ENCODE measurements around the gene ACADS. TPM values are rescaled to one million over a fixed set of nuclear protein-coding genes. Genes with fewer than 3 reads are reported as not detected.

The ACADS gene
- polyA plus RNA-seq, 1 donor (not counting 4 experiments of a cell fraction or from before 2014, with no cell fraction given): 2.2 TPM

DNA sequence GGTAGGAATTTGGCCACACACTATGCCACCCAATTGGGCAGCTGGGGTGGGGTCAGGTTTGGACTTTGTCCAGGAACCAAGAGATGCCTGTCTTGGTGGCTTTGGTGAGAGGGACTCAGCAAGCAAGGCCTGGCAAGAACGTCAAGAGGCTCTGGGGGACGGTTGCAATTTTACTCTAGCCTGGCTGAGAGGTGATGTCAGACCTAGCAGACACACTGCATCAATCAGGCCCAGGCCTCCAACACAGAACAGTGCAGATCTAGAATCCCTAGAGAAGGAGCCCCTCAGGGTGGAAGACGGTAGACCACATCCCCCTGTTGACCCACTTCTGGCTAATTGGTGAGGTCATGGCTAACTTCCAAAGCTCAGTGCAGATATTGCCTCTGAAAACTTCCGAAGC lies 17.0 kb upstream of the ACADS start:
- Histone ChIP-seq H2AFZ (ENCODE audit: control insufficient read depth, low read length) (no peak overlapping the region), H3K9me1 (ENCODE audit: control insufficient read depth, extremely low read depth, insufficient read depth, low read length) (no peaks in the 10 kb centered on the region), H3K79me2 (ENCODE audit: control insufficient read depth, insufficient read depth, low read length) (peaks cover 15% of the 10 kb centered on the region), H3K9me3 (ENCODE audit: control insufficient read depth, low read depth, low read length) (no peaks in the 10 kb centered on the region), H3K4me1 (ENCODE audit: control insufficient read depth, extremely low read depth, insufficient read depth, low read length) (peaks cover 13% of the 10 kb centered on the region), H3K36me3 (ENCODE audit: control insufficient read depth in 2 of 2, extremely low read depth in 1 of 2, insufficient read depth in 2 of 2, low read length in 2 of 2) (peaks cover 3 to 7% of the 10 kb centered on the region in 2 experiments), H3K27ac (ENCODE audit: control insufficient read depth, insufficient read depth, low read length) (no peak overlapping the region), H3K4me3 (ENCODE audit: control insufficient read depth in 2 of 3, extremely low read depth in 1 of 3, insufficient read depth in 2 of 3, low read depth in 1 of 3, low read length in 3 of 3) (no peak overlapping the region), H3K9ac (ENCODE audit: control insufficient read depth, extremely low read depth, insufficient read depth, low read length) (no peak overlapping the region), H3K4me2 (ENCODE audit: control insufficient read depth, extremely low read depth, insufficient read depth, low read depth, low read length) (no peak overlapping the region), H3K27me3 (ENCODE audit: control insufficient read depth, extremely low read depth, insufficient read depth, low read length) (no peaks in the 10 kb centered on the region), H4K20me1 (ENCODE audit: control insufficient read depth, extremely low read depth, insufficient read depth, low read length) (no peaks in the 10 kb centered on the region)
- dilution Hi-C loops (cut with MboI; ENCODE audit: extremely low pct_ligation_motif_present, low sequenced_read_pairs): no loop called here
- FAIRE-seq: no peak
- no peak for DNase-seq (ENCODE audit: low read depth, low spot score)
- TF ChIP-seq, protein P1, sequence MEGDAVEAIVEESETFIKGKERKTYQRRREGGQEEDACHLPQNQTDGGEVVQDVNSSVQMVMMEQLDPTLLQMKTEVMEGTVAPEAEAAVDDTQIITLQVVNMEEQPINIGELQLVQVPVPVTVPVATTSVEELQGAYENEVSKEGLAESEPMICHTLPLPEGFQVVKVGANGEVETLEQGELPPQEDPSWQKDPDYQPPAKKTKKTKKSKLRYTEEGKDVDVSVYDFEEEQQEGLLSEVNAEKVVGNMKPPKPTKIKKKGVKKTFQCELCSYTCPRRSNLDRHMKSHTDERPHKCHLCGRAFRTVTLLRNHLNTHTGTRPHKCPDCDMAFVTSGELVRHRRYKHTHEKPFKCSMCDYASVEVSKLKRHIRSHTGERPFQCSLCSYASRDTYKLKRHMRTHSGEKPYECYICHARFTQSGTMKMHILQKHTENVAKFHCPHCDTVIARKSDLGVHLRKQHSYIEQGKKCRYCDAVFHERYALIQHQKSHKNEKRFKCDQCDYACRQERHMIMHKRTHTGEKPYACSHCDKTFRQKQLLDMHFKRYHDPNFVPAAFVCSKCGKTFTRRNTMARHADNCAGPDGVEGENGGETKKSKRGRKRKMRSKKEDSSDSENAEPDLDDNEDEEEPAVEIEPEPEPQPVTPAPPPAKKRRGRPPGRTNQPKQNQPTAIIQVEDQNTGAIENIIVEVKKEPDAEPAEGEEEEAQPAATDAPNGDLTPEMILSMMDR (optimal IDR thresholded peaks at IDR 0.05 in 1 of 3, IDR thresholded peaks at IDR 0.05 in 1 of 3, conservative IDR thresholded peaks at IDR 0.05 in 1 of 3; ENCODE audit: extremely low read depth in 1 of 3, insufficient read depth in 2 of 3, low read length in 3 of 3): no peak
- no peak for TF ChIP-seq EZH2 (IDR thresholded peaks at IDR 0.05; ENCODE audit: low read length)

DNA sequence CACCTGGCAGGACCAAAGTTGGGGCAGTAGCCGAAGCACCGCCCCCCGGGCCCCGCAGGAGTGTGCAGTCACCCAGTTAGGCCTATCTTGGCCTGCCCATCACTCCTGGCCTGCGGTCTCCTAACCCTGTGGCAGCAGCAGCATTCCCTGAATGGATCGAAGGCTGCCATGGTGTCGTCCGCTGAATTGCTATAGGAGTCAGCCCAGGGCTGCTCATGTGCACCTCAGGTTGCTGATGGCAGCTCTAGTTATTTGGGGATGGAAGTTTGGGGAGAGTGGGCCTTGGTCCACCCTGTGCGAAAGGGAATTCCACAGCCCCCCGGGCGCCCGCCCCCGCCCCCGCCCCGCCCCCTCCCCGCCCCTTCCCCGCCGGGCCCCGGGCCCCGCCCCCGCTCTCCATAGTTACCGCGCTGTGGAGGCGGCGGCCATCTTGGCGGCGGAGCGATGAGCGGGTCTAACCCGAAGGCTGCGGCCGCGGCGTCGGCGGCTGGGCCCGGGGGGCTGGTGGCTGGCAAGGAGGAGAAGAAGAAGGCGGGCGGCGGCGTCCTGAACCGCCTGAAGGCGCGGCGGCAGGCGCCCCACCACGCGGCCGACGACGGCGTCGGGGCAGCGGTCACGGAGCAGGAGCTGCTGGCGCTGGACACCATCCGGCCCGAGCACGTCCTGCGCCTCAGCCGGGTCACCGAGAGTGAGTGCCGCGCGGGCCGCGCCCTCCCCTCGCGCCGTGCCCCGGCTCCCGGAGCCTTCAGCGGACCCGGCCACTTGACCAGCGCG lies 15.4 kb upstream of the ACADS start, which contains the start of gene UNC119B:
TSS of gene UNC119B (plus strand) at position 428 of the 774 bp plus-strand sequence. CDS start at position 445, 17 bp downstream.
- Histone ChIP-seq H3K27ac (ENCODE audit: control insufficient read depth, insufficient read depth, low read length) (peak within 1 kb of the TSS; percentile 70), H3K36me3 (ENCODE audit: control insufficient read depth in 2 of 2, extremely low read depth in 1 of 2, insufficient read depth in 2 of 2, low read length in 2 of 2) (peaks cover 8 to 15% of the 10 kb centered on the region in 2 experiments), H3K27me3 (ENCODE audit: control insufficient read depth, extremely low read depth, insufficient read depth, low read length) (no peaks in the 10 kb centered on the region), H3K79me2 (ENCODE audit: control insufficient read depth, insufficient read depth, low read length) (peaks cover 15% of the 10 kb centered on the region), H3K4me1 (ENCODE audit: control insufficient read depth, extremely low read depth, insufficient read depth, low read length) (peaks cover 13% of the 10 kb centered on the region), H3K4me2 (ENCODE audit: control insufficient read depth, extremely low read depth, insufficient read depth, low read depth, low read length) (peak within 1 kb of the TSS; percentile 92), H3K9me1 (ENCODE audit: control insufficient read depth, extremely low read depth, insufficient read depth, low read length) (no peaks in the 10 kb centered on the region), H3K9me3 (ENCODE audit: control insufficient read depth, low read depth, low read length) (no peaks in the 10 kb centered on the region), H3K9ac (ENCODE audit: control insufficient read depth, extremely low read depth, insufficient read depth, low read length) (peak within 1 kb of the TSS; percentile 90), H3K4me3 (ENCODE audit: control insufficient read depth in 2 of 3, extremely low read depth in 1 of 3, insufficient read depth in 2 of 3, low read depth in 1 of 3, low read length in 3 of 3) (peak within 1 kb of the TSS; percentile 78 to 86 (median 85)), H2AFZ (ENCODE audit: control insufficient read depth, low read length) (peak within 1 kb of the TSS; percentile 70), H4K20me1 (ENCODE audit: control insufficient read depth, extremely low read depth, insufficient read depth, low read length) (no peaks in the 10 kb centered on the region)
- no peak for FAIRE-seq
- TF ChIP-seq, protein P1 (optimal IDR thresholded peaks at IDR 0.05 in 1 of 3, IDR thresholded peaks at IDR 0.05 in 1 of 3, conservative IDR thresholded peaks at IDR 0.05 in 1 of 3; ENCODE audit: extremely low read depth in 1 of 3, insufficient read depth in 2 of 3, low read length in 3 of 3): no peak
- TF ChIP-seq EZH2 (IDR thresholded peaks at IDR 0.05; ENCODE audit: low read length): no peak
- no peak for DNase-seq (ENCODE audit: low read depth, low spot score)
- dilution Hi-C loops (cut with MboI; ENCODE audit: extremely low pct_ligation_motif_present, low sequenced_read_pairs): no loop called here

Data from keratinocyte (primary cell).